AG04450 (cell line): Measurements from ENCODE around the gene CALML5. TPM values are rescaled to one million over a fixed set of nuclear protein-coding genes. Genes with fewer than 3 reads are reported as not detected.

Source experiments
- CTCF ChIA-PET: fragments of 300-600, 350-600 bp; formaldehyde crosslinking; extraction: SDS; loops from one replicate; lab custom pipeline; 2022; ENCODE audit warnings: antibody characterized with exemption, inconsistent platforms; lab: Charles Lee
- POLR2A ChIA-PET: fragments of 350-600 bp; formaldehyde crosslinking; extraction: SDS; loops from one replicate; lab custom pipeline; 2021; ENCODE audit warnings: antibody characterized with exemption, inconsistent platforms; lab: Yijun Ruan, JAX
- DNase-seq: peaks from one replicate; pipeline ENCODE4 v3.0.0-alpha.2; 2011; ENCODE audit warnings: low read depth, low spot score
- H3K27ac ChIP-seq: one replicate; pipeline ENCODE4 v1.5.1; 2012; ENCODE audit warnings: low read depth, low read length, control low read depth
- H3K27me3 ChIP-seq: one replicate; pipeline ENCODE4 v1.6.0; 2012; ENCODE audit warnings: low read length; ENCODE audit not compliant: control insufficient read depth, insufficient read depth
- H3K4me3 ChIP-seq: 2 replicates; pipeline ENCODE4 v1.5.1; 2011; ENCODE audit warnings: mild to moderate bottlenecking, low read depth, low read length, control low read depth
- H3K9me3 ChIP-seq: 2 replicates; pipeline ENCODE4 v1.5.1; 2012; ENCODE audit warnings: low read length; ENCODE audit not compliant: control insufficient read depth, insufficient read depth
- polyA plus RNA-seq: library from polyadenylated mRNA; depleted of rRNA; stranded (reverse); fragments of >200 nt; gene quantifications from 2 replicates; pipeline ENCODE4 v1.2.3, GENCODE V29; 2011
- TF ChIP-seq, protein P1 (sequence below): IDR thresholded peaks from 2 replicates; pipeline ENCODE4 v1.5.1; 2011; ENCODE audit warnings: low read depth, low read length, control low read depth, inconsistent platforms

CALML5 gene
- polyA plus RNA-seq, 1 experiment = not detected

DNA sequence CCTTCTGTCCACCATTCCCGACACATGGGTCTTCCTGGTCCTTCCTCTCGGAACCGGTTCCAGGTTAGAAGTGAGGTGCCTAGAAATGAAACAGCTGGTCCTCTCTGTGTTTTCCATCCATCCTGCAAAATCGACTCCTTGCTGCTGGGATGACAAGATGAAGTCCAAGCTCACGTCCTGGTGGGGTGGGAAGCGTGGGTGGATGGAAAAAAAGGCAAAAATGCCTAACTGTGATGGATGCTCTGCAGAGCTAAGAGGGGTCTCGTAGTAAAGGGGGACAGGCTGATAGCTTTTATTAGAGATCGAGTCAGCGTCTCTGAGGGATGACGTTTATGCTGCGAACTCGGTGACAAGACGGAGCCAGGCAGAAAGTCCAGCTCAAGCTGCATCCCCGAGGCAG, 14.1 kb downstream of the CALML5 start:
- no peak overlapping the region for H3K27ac ChIP-seq
- H3K27me3 ChIP-seq = peaks cover 16% of the 10 kb centered on the region
- TF ChIP-seq, protein P1, sequence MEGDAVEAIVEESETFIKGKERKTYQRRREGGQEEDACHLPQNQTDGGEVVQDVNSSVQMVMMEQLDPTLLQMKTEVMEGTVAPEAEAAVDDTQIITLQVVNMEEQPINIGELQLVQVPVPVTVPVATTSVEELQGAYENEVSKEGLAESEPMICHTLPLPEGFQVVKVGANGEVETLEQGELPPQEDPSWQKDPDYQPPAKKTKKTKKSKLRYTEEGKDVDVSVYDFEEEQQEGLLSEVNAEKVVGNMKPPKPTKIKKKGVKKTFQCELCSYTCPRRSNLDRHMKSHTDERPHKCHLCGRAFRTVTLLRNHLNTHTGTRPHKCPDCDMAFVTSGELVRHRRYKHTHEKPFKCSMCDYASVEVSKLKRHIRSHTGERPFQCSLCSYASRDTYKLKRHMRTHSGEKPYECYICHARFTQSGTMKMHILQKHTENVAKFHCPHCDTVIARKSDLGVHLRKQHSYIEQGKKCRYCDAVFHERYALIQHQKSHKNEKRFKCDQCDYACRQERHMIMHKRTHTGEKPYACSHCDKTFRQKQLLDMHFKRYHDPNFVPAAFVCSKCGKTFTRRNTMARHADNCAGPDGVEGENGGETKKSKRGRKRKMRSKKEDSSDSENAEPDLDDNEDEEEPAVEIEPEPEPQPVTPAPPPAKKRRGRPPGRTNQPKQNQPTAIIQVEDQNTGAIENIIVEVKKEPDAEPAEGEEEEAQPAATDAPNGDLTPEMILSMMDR = no peak
- ChIA-PET CTCF (no interaction called here), POLR2A (no interaction called here)
- no peaks in the 10 kb centered on the region; the same call in none of the 2 replicates for H3K9me3 ChIP-seq
- no peak for DNase-seq
- no peak overlapping the region for H3K4me3 ChIP-seq

DNA sequence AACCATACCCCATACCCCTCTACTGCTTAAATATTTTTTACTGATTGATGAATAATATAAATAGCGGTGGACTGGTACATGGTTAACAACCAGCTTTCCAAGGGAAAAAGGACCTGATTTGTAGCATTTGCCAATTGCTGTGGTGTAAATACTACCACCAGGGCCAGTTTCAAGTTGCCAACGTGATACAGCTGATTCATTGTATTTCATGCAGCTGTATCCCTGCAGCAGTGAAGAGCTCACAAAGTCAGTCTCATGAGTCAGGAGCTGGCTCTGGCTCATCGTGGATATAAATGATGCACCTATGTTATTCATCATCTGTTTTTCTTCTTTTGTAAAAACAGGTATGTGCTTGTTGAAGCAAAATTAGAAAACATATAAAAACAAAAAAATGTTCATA, 15.2 kb downstream of the CALML5 start:
- peaks cover 16% of the 10 kb centered on the region for H3K27me3 ChIP-seq
- no peak for DNase-seq
- TF ChIP-seq, protein P1 = no peak
- ChIA-PET CTCF (no interaction called here), POLR2A (no interaction called here)
- no peak overlapping the region for H3K27ac ChIP-seq
- H3K4me3 ChIP-seq = no peak overlapping the region
- H3K9me3 ChIP-seq = no peaks in the 10 kb centered on the region; the same call in none of the 2 replicates

DNA sequence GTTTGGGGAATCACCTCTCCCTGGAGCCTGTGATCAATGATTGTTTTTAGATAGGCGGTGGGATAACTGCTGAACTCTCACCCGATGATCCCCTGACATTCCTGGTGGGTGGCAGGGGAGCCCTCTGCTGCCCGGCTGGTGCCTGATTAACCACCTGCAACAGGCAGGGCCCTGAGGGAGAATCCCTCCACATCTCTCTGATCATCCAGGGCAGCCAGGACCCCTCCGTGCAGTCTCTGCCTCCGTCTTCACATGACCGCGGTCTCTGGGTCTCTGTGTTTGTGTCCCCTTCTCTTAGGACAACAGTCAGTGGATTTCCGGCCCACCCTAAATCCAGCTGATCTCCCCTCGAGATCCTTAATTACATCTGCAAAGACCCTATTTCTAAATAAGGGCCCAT, 17.4 kb downstream of the CALML5 start:
- CTCF ChIA-PET = no interaction called here
- Histone ChIP-seq H3K4me3 (no peak overlapping the region), H3K27me3 (peaks cover 16% of the 10 kb centered on the region), H3K9me3 (no peaks in the 10 kb centered on the region; the same call in none of the 2 replicates), H3K27ac (no peak overlapping the region)
- POLR2A ChIA-PET = no interaction called here
- no peak for DNase-seq
- TF ChIP-seq, protein P1 = no peak

DNA sequence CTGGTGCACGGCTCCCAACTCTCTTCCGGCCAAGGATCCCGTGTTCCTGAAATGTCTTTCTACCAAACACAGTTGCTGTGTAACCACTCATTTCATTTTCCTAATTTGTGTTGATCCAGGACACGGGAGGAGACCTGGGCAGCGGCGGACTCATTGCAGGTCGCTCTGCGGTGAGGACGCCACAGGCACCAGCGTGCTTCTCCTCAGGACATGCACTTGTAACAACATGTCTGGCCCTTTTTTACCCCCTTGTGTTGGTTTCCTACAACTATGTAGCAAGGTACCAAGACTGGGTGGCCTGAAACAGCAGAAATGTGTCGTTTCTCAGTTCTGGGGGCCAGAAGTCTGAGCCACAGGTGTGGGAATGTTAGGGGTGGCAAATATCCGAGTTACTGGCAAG, 18.2 kb downstream of the CALML5 start:
- TF ChIP-seq, protein P1 = no peak
- Histone ChIP-seq H3K9me3 (no peaks in the 10 kb centered on the region; the same call in none of the 2 replicates), H3K27me3 (peaks cover 13% of the 10 kb centered on the region), H3K27ac (no peak overlapping the region), H3K4me3 (no peak overlapping the region)
- no peak for DNase-seq
- CTCF ChIA-PET = no interaction called here
- POLR2A ChIA-PET = no interaction called here

DNA sequence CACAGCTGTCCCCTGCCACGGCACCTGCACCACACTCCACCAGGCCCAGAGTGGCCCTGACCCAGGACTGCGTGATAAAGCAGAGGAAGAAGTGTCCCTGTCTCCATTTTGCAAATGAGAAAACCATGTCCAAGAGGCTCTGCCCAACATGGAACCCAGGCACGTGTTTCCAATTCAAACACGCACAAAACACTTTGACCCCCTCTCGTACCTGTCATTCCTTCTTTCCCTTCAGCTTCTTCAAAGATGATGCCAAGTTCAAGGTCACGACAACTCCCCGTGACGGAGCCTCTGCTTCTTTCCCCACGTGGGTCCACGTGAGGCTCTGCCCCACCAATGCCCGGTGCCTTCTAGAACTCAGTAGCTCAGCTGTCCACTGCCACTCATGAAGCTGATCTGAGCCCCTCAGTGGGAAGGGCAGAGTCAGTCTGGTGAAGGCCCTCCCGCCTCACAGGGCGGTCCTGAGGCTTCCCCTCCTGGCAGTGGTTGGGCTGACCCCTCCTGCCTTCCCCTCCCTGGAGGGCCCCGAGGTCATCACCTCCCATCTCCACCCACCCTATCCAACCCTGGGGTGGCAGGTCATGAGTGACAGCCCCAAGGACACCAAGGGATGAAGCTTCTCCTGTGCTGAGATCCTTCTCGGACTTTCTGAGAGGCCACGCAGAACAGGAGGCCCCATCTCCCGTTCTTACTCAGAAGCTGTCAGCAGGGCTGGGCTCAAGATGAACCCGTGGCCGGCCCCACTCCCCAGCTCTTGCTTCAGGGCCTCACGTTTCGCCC, 19.0 kb downstream of the CALML5 start:
- CTCF ChIA-PET = interaction anchor here (1.1 kb wide), 1 partner anchor 142 kb away, joined by 3 read pairs; no protein-coding TSS in a partner anchor
- POLR2A ChIA-PET = no interaction called here
- H3K4me3 ChIP-seq = no peak overlapping the region
- H3K27ac ChIP-seq = no peak overlapping the region
- DNase-seq = no peak
- H3K27me3 ChIP-seq = peaks cover 6% of the 10 kb centered on the region
- H3K9me3 ChIP-seq = no peaks in the 10 kb centered on the region; the same call in none of the 2 replicates
- TF ChIP-seq, protein P1 = no peak
